ENCODE measurements around the gene TPRKB.
"Not testable (repeated sequence)": the region's sequence is repeated elsewhere in the genome, so short reads cannot be mapped to it uniquely, and the experiment has no call there.

Gene TPRKB

DNA sequence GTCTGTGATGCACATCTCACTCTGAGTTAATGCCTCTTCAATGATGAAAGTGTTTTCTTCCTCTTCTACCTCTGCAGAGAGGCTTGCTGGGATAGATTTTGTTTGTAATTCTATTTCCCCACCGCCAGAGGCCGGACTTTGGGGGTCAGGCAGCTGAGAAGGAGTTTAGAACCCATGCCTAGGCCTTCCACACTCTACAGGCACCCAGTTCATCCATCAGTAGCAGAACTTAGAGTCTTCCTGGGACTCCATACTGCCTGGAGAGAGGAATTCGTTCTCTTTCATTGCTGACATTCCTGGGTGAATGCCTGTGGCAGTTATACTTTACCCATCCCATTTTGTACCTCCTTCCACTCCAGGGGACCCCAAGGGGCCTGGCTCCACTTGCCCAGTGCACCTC, 9.1 kb downstream of the TPRKB start:
- Histone ChIP-seq H3K36me3 (replicated peaks; ENCODE audit: low read depth, low read length) (peaks cover 41% of the 10 kb centered on the region), H3K27ac (ENCODE audit: low read length) (no peak overlapping the region), H4K20me1 (ENCODE audit: insufficient read depth, low read length) (no peaks in the 10 kb centered on the region), H2AFZ (ENCODE audit: low read depth, low read length) (no peak overlapping the region), H3K79me2 (ENCODE audit: low read length) (no peaks in the 10 kb centered on the region), H3K9ac (ENCODE audit: low read length) (no peak overlapping the region), H3K4me1 (ENCODE audit: low read length) (no peaks in the 10 kb centered on the region), H3K4me2 (ENCODE audit: low read length) (no peak overlapping the region), H3K27me3 (ENCODE audit: low read depth, low read length) (no peaks in the 10 kb centered on the region), H3K9me3 (ENCODE audit: insufficient read depth, low read length) (no peaks in the 10 kb centered on the region), H3K4me3 (ENCODE audit: low read length) (no peak overlapping the region)
- TF ChIP-seq CTCF (IDR thresholded peaks at IDR 0.05; ENCODE audit: low read depth, low read length) (no peak), EZH2phosphoT487 (IDR thresholded peaks at IDR 0.05; ENCODE audit: low read depth) (no peak)

DNA sequence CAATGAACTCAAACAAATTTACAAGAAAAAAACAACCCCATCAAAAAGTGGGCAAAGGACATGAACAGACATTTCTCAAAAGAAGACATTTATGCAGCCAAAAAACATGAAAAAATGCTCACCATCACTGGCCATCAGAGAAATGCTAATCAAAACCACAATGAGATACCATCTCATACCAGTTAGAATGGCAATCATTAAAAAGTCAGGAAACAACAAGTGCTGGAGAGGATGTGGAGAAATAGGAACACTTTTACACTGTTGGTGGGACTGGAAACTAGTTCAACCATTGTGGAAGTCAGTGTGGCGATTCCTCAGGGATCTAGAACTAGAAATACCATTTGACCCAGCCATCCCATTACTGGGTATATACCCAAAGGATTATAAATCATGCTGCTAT, 10.5 kb downstream of the TPRKB start:
- not testable (repeated sequence) for H3K9ac ChIP-seq (ENCODE audit: low read length); H3K27me3 ChIP-seq (ENCODE audit: low read depth, low read length); H3K79me2 ChIP-seq (ENCODE audit: low read length); H3K4me1 ChIP-seq (ENCODE audit: low read length); H3K27ac ChIP-seq (ENCODE audit: low read length); H3K4me2 ChIP-seq (ENCODE audit: low read length); H2AFZ ChIP-seq (ENCODE audit: low read depth, low read length); H3K4me3 ChIP-seq (ENCODE audit: low read length); H4K20me1 ChIP-seq (ENCODE audit: insufficient read depth, low read length); H3K9me3 ChIP-seq (ENCODE audit: insufficient read depth, low read length)
- peaks cover 32% of the 10 kb centered on the region for H3K36me3 ChIP-seq (replicated peaks; ENCODE audit: low read depth, low read length)

- Histone ChIP-seq H2AFZ (ENCODE audit: low read depth, low read length) (no peak overlapping the region), H3K4me3 (ENCODE audit: low read length) (no peak overlapping the region), H3K79me2 (ENCODE audit: low read length) (no peaks in the 10 kb centered on the region), H3K36me3 (replicated peaks; ENCODE audit: low read depth, low read length) (no peaks in the 10 kb centered on the region), H4K20me1 (ENCODE audit: insufficient read depth, low read length) (no peaks in the 10 kb centered on the region), H3K9me3 (ENCODE audit: insufficient read depth, low read length) (no peaks in the 10 kb centered on the region), H3K27ac (ENCODE audit: low read length) (no peak overlapping the region), H3K4me1 (ENCODE audit: low read length) (peaks cover 6% of the 10 kb centered on the region; the same call in 1 of the 2 replicates), H3K9ac (ENCODE audit: low read length) (no peak overlapping the region), H3K4me2 (ENCODE audit: low read length) (no peak overlapping the region), H3K27me3 (ENCODE audit: low read depth, low read length) (no peaks in the 10 kb centered on the region; the same call in 1 of the 2 replicates)
- TF ChIP-seq EZH2phosphoT487 (IDR thresholded peaks at IDR 0.05; ENCODE audit: low read depth) = no peak
- no peak for TF ChIP-seq CTCF (IDR thresholded peaks at IDR 0.05; ENCODE audit: low read depth, low read length)
Measured at GRCh38 chr2:73718851-73719621, 18.1 kb downstream of the TPRKB start.

GRCh38 chr2:73718421-73718820, 18.7 kb downstream of the TPRKB start:
- no peak for TF ChIP-seq EZH2phosphoT487 (IDR thresholded peaks at IDR 0.05; ENCODE audit: low read depth)
- TF ChIP-seq CTCF (IDR thresholded peaks at IDR 0.05; ENCODE audit: low read depth, low read length) = no peak
- Histone ChIP-seq H3K9me3 (ENCODE audit: insufficient read depth, low read length) (no peaks in the 10 kb centered on the region), H3K4me2 (ENCODE audit: low read length) (no peak overlapping the region), H3K4me1 (ENCODE audit: low read length) (peaks cover 6% of the 10 kb centered on the region; the same call in 1 of the 2 replicates), H3K4me3 (ENCODE audit: low read length) (no peak overlapping the region), H4K20me1 (ENCODE audit: insufficient read depth, low read length) (no peaks in the 10 kb centered on the region), H3K27me3 (ENCODE audit: low read depth, low read length) (no peaks in the 10 kb centered on the region; the same call in 1 of the 2 replicates), H3K36me3 (replicated peaks; ENCODE audit: low read depth, low read length) (no peaks in the 10 kb centered on the region), H3K79me2 (ENCODE audit: low read length) (no peaks in the 10 kb centered on the region), H2AFZ (ENCODE audit: low read depth, low read length) (no peak overlapping the region), H3K9ac (ENCODE audit: low read length) (no peak overlapping the region), H3K27ac (ENCODE audit: low read length) (no peak overlapping the region)

DNA sequence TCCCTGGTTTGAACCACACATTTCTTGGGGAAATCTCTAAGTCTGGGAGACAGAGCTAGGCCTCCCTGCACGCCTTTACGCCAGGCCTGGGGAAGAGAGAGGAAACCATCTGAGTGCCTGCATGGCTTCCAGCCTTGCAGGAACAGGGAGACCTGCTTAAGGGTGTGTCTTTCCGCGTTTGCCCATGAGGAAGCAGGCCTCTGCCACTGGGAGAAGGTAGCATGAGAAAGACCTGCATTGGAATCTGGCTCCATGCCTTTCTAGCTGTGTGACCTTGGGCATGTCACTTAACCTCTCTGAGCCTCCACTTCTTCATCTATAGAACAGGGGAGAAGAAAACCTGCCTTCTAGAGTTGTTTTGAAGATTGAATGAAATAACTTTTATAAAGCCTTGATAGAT, 19.4 kb downstream of the TPRKB start:
- not testable (repeated sequence) for H3K9ac ChIP-seq (ENCODE audit: low read length); H2AFZ ChIP-seq (ENCODE audit: low read depth, low read length); H3K27me3 ChIP-seq (ENCODE audit: low read depth, low read length); H3K79me2 ChIP-seq (ENCODE audit: low read length); H3K36me3 ChIP-seq (replicated peaks; ENCODE audit: low read depth, low read length); H4K20me1 ChIP-seq (ENCODE audit: insufficient read depth, low read length); H3K4me3 ChIP-seq (ENCODE audit: low read length); H3K4me1 ChIP-seq (ENCODE audit: low read length); H3K9me3 ChIP-seq (ENCODE audit: insufficient read depth, low read length); H3K27ac ChIP-seq (ENCODE audit: low read length); H3K4me2 ChIP-seq (ENCODE audit: low read length)
